ENCODE data around the gene NSD2. TPM values are rescaled to one million over a fixed set of nuclear protein-coding genes. Genes with fewer than 3 reads are reported as not detected.

The NSD2 gene
- polyA plus RNA-seq, 1 donor from 2014 or later, result 51.6 TPM

DNA sequence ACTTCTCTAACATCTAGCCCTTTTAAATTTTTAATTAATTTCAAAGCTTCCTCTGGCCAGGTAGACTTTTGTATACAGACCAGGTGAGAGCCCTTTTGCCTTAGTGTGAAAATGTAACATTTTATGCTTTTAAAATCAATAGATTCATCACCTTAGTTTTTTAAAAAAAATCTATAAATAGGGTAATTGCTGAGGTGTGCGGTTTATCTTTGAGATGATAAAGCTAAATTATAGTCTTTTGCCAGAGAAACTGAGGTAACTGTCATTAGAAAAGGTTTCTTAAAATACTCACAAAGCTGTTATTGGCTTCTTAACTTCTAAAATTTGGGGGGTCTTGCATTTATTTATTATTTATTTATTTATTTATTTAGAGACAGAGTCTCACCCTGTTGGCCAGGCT is 74.7 kb downstream of the NSD2 start:
- TF ChIP-seq POLR2AphosphoS5 (IDR thresholded peaks at IDR 0.05), result no peak
- TF ChIP-seq RAD21 (conservative IDR thresholded peaks at IDR 0.05), result no peak
- TF ChIP-seq TAF1 (IDR thresholded peaks at IDR 0.05; ENCODE audit: low read depth), result no peak
- TF ChIP-seq EP300 (conservative IDR thresholded peaks at IDR 0.05; ENCODE audit: poor library complexity, severe bottlenecking), result no peak
- TF ChIP-seq MXI1 (conservative IDR thresholded peaks at IDR 0.05; ENCODE audit: poor library complexity, severe bottlenecking), result no peak
- no peak for TF ChIP-seq EZH2 (IDR thresholded peaks at IDR 0.05; ENCODE audit: borderline replicate concordance, insufficient read depth, low read length, poor library complexity, severe bottlenecking)
- TF ChIP-seq, protein P1, sequence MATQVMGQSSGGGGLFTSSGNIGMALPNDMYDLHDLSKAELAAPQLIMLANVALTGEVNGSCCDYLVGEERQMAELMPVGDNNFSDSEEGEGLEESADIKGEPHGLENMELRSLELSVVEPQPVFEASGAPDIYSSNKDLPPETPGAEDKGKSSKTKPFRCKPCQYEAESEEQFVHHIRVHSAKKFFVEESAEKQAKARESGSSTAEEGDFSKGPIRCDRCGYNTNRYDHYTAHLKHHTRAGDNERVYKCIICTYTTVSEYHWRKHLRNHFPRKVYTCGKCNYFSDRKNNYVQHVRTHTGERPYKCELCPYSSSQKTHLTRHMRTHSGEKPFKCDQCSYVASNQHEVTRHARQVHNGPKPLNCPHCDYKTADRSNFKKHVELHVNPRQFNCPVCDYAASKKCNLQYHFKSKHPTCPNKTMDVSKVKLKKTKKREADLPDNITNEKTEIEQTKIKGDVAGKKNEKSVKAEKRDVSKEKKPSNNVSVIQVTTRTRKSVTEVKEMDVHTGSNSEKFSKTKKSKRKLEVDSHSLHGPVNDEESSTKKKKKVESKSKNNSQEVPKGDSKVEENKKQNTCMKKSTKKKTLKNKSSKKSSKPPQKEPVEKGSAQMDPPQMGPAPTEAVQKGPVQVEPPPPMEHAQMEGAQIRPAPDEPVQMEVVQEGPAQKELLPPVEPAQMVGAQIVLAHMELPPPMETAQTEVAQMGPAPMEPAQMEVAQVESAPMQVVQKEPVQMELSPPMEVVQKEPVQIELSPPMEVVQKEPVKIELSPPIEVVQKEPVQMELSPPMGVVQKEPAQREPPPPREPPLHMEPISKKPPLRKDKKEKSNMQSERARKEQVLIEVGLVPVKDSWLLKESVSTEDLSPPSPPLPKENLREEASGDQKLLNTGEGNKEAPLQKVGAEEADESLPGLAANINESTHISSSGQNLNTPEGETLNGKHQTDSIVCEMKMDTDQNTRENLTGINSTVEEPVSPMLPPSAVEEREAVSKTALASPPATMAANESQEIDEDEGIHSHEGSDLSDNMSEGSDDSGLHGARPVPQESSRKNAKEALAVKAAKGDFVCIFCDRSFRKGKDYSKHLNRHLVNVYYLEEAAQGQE (IDR thresholded peaks at IDR 0.05; ENCODE audit: borderline replicate concordance), result no peak
- TF ChIP-seq SMC3 (conservative IDR thresholded peaks at IDR 0.05; ENCODE audit: poor library complexity), result no peak
- TF ChIP-seq, protein P2, sequence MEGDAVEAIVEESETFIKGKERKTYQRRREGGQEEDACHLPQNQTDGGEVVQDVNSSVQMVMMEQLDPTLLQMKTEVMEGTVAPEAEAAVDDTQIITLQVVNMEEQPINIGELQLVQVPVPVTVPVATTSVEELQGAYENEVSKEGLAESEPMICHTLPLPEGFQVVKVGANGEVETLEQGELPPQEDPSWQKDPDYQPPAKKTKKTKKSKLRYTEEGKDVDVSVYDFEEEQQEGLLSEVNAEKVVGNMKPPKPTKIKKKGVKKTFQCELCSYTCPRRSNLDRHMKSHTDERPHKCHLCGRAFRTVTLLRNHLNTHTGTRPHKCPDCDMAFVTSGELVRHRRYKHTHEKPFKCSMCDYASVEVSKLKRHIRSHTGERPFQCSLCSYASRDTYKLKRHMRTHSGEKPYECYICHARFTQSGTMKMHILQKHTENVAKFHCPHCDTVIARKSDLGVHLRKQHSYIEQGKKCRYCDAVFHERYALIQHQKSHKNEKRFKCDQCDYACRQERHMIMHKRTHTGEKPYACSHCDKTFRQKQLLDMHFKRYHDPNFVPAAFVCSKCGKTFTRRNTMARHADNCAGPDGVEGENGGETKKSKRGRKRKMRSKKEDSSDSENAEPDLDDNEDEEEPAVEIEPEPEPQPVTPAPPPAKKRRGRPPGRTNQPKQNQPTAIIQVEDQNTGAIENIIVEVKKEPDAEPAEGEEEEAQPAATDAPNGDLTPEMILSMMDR (IDR thresholded peaks at IDR 0.05; ENCODE audit: poor library complexity, severe bottlenecking), result no peak
- Histone ChIP-seq H3K9me3 (ENCODE audit: low read length) (no peaks in the 10 kb centered on the region), H3K4me3 (ENCODE audit: low read length) (no peak overlapping the region), H3F3A (ENCODE audit: insufficient read depth, low read length, poor library complexity, severe bottlenecking) (no peaks in the 10 kb centered on the region), H4K20me1 (ENCODE audit: insufficient read depth) (no peaks in the 10 kb centered on the region), H3K27me3 (ENCODE audit: insufficient read depth, low read depth, low read length) (no peaks in the 10 kb centered on the region), H3K27ac (ENCODE audit: low read length) (no peak overlapping the region), H3K4me2 (ENCODE audit: low read length) (no peak overlapping the region), H3K9me2 (ENCODE audit: insufficient read depth, low read length) (no peaks in the 10 kb centered on the region), H3K36me3 (ENCODE audit: insufficient read depth, low read length) (no peaks in the 10 kb centered on the region), H2AFZ (ENCODE audit: low read depth, low read length) (no peak overlapping the region), H3K79me2 (replicated peaks; ENCODE audit: insufficient read depth, low read length) (no peaks in the 10 kb centered on the region), H3K9ac (ENCODE audit: low read length) (no peak overlapping the region)

DNA sequence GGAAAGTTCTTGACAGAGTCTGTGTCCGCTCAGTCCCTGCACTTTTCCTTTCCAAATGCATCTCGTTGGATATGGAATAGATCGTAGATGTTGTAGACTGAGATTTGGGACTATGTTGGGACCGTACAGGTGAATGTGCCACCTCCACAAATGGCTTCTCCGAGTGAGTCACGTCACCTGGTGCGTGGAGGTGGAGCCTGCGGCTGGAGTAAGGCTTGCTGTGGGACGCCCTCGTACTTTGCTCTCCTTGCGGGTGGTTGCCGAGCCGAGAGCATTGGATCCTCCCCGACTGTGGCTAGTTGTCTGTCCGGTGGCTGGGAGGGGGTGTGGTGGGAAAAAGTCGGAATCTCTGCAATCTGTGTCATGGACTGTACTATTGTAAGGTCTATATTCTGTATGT is 77.0 kb downstream of the NSD2 start:
- Histone ChIP-seq H3K9ac (ENCODE audit: low read length) (no peak overlapping the region), H3F3A (ENCODE audit: insufficient read depth, low read length, poor library complexity, severe bottlenecking) (no peaks in the 10 kb centered on the region), H3K27ac (ENCODE audit: low read length) (no peak overlapping the region), H3K4me2 (ENCODE audit: low read length) (no peak overlapping the region), H4K20me1 (ENCODE audit: insufficient read depth) (no peaks in the 10 kb centered on the region), H3K79me2 (replicated peaks; ENCODE audit: insufficient read depth, low read length) (no peaks in the 10 kb centered on the region), H3K9me2 (ENCODE audit: insufficient read depth, low read length) (no peaks in the 10 kb centered on the region), H3K36me3 (ENCODE audit: insufficient read depth, low read length) (no peaks in the 10 kb centered on the region), H3K27me3 (ENCODE audit: insufficient read depth, low read depth, low read length) (no peaks in the 10 kb centered on the region), H3K9me3 (ENCODE audit: low read length) (no peaks in the 10 kb centered on the region), H2AFZ (ENCODE audit: low read depth, low read length) (no peak overlapping the region), H3K4me3 (ENCODE audit: low read length) (no peak overlapping the region)
- TF ChIP-seq EP300 (conservative IDR thresholded peaks at IDR 0.05; ENCODE audit: poor library complexity, severe bottlenecking) (no peak), TAF1 (IDR thresholded peaks at IDR 0.05; ENCODE audit: low read depth) (no peak), EZH2 (IDR thresholded peaks at IDR 0.05; ENCODE audit: borderline replicate concordance, insufficient read depth, low read length, poor library complexity, severe bottlenecking) (no peak), MXI1 (conservative IDR thresholded peaks at IDR 0.05; ENCODE audit: poor library complexity, severe bottlenecking) (no peak), SMC3 (conservative IDR thresholded peaks at IDR 0.05; ENCODE audit: poor library complexity) (no peak), POLR2AphosphoS5 (IDR thresholded peaks at IDR 0.05) (no peak), RAD21 (conservative IDR thresholded peaks at IDR 0.05) (no peak)
- TF ChIP-seq, protein P1 (IDR thresholded peaks at IDR 0.05; ENCODE audit: borderline replicate concordance), result no peak
- TF ChIP-seq, protein P2 (IDR thresholded peaks at IDR 0.05; ENCODE audit: poor library complexity, severe bottlenecking), result no peak
